GM23338 (cell line): ENCODE measurements around the gene RYR1.

Source experiments
- CREB1 ChIP-seq: fragments of 250-450 bp; sonication (Bioruptor Pico); IDR thresholded peaks from 2 replicates; pipeline ENCODE4 v1.5.0; 2020; ENCODE audit warnings: low read depth, mild to moderate bottlenecking, moderate library complexity
- EZH2 ChIP-seq: fragments of 200-600 bp; sonication (generic); IDR thresholded peaks from one replicate; pipeline ENCODE4 v1.8.0; 2017; ENCODE audit warnings: antibody characterized with exemption, mild to moderate bottlenecking, low read depth; ENCODE audit not compliant: unreplicated experiment
- JUNB ChIP-seq: IDR thresholded peaks from one replicate; pipeline ENCODE4 v1.6.1; 2016; ENCODE audit warnings: antibody characterized with exemption; ENCODE audit not compliant: unreplicated experiment
- NANOG ChIP-seq: IDR thresholded peaks from 2 replicates; pipeline ENCODE4 v1.6.1; 2016; ENCODE audit warnings: antibody characterized with exemption, borderline replicate concordance
- POLR2AphosphoS5 ChIP-seq: IDR thresholded peaks from 2 replicates; pipeline ENCODE4 v1.6.1; 2016; ENCODE audit warnings: antibody characterized with exemption, low read depth
- TF ChIP-seq, protein P1 (sequence below), 2 experiments: fragments of 200-600 bp in 1 of 2; sonication (generic) in 1 of 2; conservative IDR thresholded peaks; 2 replicates each; pipeline versions ENCODE4 v1.5.1 to v1.6.1; 2016 to 2017; ENCODE audit warnings: antibody characterized with exemption in 2 of 2, low read depth in 2 of 2, mild to moderate bottlenecking in 2 of 2, moderate library complexity in 1 of 2
- TF ChIP-seq, protein P2 (sequence below): IDR thresholded peaks from one replicate; pipeline ENCODE4 v1.6.1; 2018; ENCODE audit warnings: antibody characterized with exemption; ENCODE audit not compliant: unreplicated experiment
- TF ChIP-seq, protein P3 (sequence below): IDR thresholded peaks from 2 replicates; pipeline ENCODE4 v1.6.1; 2016; ENCODE audit warnings: antibody characterized with exemption

DNA sequence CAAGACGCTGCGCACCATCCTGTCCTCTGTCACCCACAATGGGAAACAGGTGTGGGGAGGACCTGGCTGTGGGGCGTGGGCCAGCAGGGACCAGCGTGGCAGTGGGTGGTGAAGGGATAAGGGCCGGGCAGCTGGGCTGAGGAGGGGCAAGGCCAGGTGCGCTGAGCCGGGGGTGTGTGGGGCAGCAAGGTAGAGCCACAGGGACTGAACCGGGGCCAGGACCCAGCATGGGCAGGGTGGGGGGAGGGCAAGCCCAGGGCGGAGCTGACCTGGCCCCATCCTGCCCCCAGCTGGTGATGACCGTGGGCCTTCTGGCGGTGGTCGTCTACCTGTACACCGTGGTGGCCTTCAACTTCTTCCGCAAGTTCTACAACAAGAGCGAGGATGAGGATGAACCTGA lies 146.6 kb downstream of the RYR1 start:
- TF ChIP-seq EZH2 = no peak
- TF ChIP-seq JUNB = no peak
- TF ChIP-seq, protein P1, sequence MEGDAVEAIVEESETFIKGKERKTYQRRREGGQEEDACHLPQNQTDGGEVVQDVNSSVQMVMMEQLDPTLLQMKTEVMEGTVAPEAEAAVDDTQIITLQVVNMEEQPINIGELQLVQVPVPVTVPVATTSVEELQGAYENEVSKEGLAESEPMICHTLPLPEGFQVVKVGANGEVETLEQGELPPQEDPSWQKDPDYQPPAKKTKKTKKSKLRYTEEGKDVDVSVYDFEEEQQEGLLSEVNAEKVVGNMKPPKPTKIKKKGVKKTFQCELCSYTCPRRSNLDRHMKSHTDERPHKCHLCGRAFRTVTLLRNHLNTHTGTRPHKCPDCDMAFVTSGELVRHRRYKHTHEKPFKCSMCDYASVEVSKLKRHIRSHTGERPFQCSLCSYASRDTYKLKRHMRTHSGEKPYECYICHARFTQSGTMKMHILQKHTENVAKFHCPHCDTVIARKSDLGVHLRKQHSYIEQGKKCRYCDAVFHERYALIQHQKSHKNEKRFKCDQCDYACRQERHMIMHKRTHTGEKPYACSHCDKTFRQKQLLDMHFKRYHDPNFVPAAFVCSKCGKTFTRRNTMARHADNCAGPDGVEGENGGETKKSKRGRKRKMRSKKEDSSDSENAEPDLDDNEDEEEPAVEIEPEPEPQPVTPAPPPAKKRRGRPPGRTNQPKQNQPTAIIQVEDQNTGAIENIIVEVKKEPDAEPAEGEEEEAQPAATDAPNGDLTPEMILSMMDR (conservative IDR thresholded peaks at IDR 0.05; ENCODE audit: low read depth in 2 of 2) = peak in 1 of 2 experiments; percentile 23; a peak in 1 of 4 replicates
- TF ChIP-seq POLR2AphosphoS5 = no peak
- TF ChIP-seq, protein P2, sequence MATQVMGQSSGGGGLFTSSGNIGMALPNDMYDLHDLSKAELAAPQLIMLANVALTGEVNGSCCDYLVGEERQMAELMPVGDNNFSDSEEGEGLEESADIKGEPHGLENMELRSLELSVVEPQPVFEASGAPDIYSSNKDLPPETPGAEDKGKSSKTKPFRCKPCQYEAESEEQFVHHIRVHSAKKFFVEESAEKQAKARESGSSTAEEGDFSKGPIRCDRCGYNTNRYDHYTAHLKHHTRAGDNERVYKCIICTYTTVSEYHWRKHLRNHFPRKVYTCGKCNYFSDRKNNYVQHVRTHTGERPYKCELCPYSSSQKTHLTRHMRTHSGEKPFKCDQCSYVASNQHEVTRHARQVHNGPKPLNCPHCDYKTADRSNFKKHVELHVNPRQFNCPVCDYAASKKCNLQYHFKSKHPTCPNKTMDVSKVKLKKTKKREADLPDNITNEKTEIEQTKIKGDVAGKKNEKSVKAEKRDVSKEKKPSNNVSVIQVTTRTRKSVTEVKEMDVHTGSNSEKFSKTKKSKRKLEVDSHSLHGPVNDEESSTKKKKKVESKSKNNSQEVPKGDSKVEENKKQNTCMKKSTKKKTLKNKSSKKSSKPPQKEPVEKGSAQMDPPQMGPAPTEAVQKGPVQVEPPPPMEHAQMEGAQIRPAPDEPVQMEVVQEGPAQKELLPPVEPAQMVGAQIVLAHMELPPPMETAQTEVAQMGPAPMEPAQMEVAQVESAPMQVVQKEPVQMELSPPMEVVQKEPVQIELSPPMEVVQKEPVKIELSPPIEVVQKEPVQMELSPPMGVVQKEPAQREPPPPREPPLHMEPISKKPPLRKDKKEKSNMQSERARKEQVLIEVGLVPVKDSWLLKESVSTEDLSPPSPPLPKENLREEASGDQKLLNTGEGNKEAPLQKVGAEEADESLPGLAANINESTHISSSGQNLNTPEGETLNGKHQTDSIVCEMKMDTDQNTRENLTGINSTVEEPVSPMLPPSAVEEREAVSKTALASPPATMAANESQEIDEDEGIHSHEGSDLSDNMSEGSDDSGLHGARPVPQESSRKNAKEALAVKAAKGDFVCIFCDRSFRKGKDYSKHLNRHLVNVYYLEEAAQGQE = no peak
- TF ChIP-seq, protein P3, sequence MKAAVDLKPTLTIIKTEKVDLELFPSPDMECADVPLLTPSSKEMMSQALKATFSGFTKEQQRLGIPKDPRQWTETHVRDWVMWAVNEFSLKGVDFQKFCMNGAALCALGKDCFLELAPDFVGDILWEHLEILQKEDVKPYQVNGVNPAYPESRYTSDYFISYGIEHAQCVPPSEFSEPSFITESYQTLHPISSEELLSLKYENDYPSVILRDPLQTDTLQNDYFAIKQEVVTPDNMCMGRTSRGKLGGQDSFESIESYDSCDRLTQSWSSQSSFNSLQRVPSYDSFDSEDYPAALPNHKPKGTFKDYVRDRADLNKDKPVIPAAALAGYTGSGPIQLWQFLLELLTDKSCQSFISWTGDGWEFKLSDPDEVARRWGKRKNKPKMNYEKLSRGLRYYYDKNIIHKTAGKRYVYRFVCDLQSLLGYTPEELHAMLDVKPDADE = no peak
- TF ChIP-seq CREB1 (CRISPR knock-in tag) = no peak
- no peak for TF ChIP-seq NANOG
